Measurements from ENCODE around the gene MYOM3. TPM values are rescaled to one million over a fixed set of nuclear protein-coding genes. Genes with fewer than 3 reads are reported as not detected.

MYOM3 gene
- total and polyA plus RNA-seq, 2 of the 4 experiments (the other 2 are of a cell fraction): 0.03 TPM; not detected in 1

DNA sequence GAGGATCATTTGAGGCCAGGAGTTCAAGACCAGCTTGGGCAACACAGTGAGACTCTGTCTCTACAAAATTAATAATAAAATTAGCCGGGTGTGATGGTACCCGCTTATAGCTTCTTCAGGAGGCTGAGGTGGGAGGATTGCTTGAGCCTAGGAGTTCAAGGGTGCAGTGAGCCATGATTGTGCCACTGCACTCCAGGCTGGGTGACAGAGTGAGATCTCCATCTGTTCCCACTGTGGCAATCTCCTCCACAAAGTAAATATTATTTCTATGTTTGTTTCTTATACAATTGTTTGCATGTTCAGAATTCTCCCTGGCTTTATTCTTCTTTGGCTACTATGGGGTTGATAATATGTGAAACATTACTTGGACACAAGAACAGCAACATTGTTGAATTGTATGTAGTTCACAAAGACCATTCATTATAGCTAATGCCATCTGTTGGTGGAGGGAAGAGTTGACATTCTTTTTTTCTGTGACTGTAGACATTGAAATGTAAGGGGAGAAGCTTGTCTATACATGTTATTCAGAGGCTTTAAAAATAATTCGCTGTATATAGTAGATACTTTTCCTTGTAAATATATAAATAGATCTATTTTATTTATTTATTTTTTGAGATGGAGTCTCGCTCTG is 84.0 kb downstream of the MYOM3 start:
- no peak overlapping the region for H4K91ac ChIP-seq (ENCODE audit: insufficient read depth, low read depth, low read length)
- H2AK9ac ChIP-seq (replicated peaks; ENCODE audit: low read depth, low read length, poor library complexity): no peak overlapping the region
- no peak overlapping the region for H3K4me3 ChIP-seq (ENCODE audit: insufficient read depth, low read depth, low read length)
- CTCF ChIA-PET: interaction anchor here (0.7 to 1.4 kb wide), 6 partner anchors 9 to 76 kb away, joined by 3 to 6 read pairs (median 4); no protein-coding TSS in a partner anchor
- WGBS, 2 experiments (ENCODE audit: extremely low coverage in 2 of 2, insufficient read length in 1 of 2): no CpG with 5 or more reads among the region's 4 CpGs
- intact Hi-C loops (cut with micrococcal nuclease) (loop anchor here (1.0 to 5.0 kb wide), 3 partner anchors 48 to 221 kb away; partner anchors contain the start of gene SRSF10), in situ Hi-C loops (cut with MboI; ENCODE audit: low sequenced_read_pairs) (no loop called here), dilution Hi-C loops (cut with HindIII; ENCODE audit: low sequenced_read_pairs, unreplicated experiment) (no loop called here)
- peak; percentile 90 for ATAC-seq (ENCODE audit: low read depth)
- H3K23ac ChIP-seq (ENCODE audit: low read depth, low read length): no peak overlapping the region
- H3K4ac ChIP-seq (ENCODE audit: low read depth, low read length): no peak overlapping the region
- H3K27me3 ChIP-seq (ENCODE audit: control insufficient read depth, insufficient read depth, low read length): no peaks in the 10 kb centered on the region
- TF ChIP-seq NFE2L2 (IDR thresholded peaks at IDR 0.05; ENCODE audit: low read depth, low read length): no peak
- TF ChIP-seq BHLHE40 (IDR thresholded peaks at IDR 0.05; ENCODE audit: low read depth, low read length): no peak
- TF ChIP-seq, protein P1, sequence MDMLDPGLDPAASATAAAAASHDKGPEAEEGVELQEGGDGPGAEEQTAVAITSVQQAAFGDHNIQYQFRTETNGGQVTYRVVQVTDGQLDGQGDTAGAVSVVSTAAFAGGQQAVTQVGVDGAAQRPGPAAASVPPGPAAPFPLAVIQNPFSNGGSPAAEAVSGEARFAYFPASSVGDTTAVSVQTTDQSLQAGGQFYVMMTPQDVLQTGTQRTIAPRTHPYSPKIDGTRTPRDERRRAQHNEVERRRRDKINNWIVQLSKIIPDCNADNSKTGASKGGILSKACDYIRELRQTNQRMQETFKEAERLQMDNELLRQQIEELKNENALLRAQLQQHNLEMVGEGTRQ (IDR thresholded peaks at IDR 0.05; ENCODE audit: low read depth, low read length): no peak
- TF ChIP-seq POLR2A (IDR thresholded peaks at IDR 0.05; ENCODE audit: low read depth, low read length): no peak
- TF ChIP-seq, protein P2, sequence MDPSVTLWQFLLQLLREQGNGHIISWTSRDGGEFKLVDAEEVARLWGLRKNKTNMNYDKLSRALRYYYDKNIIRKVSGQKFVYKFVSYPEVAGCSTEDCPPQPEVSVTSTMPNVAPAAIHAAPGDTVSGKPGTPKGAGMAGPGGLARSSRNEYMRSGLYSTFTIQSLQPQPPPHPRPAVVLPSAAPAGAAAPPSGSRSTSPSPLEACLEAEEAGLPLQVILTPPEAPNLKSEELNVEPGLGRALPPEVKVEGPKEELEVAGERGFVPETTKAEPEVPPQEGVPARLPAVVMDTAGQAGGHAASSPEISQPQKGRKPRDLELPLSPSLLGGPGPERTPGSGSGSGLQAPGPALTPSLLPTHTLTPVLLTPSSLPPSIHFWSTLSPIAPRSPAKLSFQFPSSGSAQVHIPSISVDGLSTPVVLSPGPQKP (IDR thresholded peaks at IDR 0.05; ENCODE audit: borderline replicate concordance, low read depth, low read length): no peak
- no peak for TF ChIP-seq MAFK (IDR thresholded peaks at IDR 0.05; ENCODE audit: low read depth, low read length)
- TF ChIP-seq CHD1 (IDR thresholded peaks at IDR 0.05; ENCODE audit: low read depth, low read length): no peak
- TF ChIP-seq RFX5 (IDR thresholded peaks at IDR 0.05; ENCODE audit: low read depth, low read length): no peak
- TF ChIP-seq, protein P3, sequence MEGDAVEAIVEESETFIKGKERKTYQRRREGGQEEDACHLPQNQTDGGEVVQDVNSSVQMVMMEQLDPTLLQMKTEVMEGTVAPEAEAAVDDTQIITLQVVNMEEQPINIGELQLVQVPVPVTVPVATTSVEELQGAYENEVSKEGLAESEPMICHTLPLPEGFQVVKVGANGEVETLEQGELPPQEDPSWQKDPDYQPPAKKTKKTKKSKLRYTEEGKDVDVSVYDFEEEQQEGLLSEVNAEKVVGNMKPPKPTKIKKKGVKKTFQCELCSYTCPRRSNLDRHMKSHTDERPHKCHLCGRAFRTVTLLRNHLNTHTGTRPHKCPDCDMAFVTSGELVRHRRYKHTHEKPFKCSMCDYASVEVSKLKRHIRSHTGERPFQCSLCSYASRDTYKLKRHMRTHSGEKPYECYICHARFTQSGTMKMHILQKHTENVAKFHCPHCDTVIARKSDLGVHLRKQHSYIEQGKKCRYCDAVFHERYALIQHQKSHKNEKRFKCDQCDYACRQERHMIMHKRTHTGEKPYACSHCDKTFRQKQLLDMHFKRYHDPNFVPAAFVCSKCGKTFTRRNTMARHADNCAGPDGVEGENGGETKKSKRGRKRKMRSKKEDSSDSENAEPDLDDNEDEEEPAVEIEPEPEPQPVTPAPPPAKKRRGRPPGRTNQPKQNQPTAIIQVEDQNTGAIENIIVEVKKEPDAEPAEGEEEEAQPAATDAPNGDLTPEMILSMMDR (conservative IDR thresholded peaks at IDR 0.05; ENCODE audit: low read depth, low read length): peak; percentile 70
- TF ChIP-seq MAZ (IDR thresholded peaks at IDR 0.05; ENCODE audit: borderline replicate concordance, low read depth, low read length): no peak
- TF ChIP-seq MXI1 (IDR thresholded peaks at IDR 0.05; ENCODE audit: borderline replicate concordance, low read depth, low read length): no peak
- peak; percentile 76 for TF ChIP-seq SMC3 (IDR thresholded peaks at IDR 0.05; ENCODE audit: low read depth, low read length)
- TF ChIP-seq RCOR1 (IDR thresholded peaks at IDR 0.05; ENCODE audit: insufficient replicate concordance, low read length): no peak
- TF ChIP-seq RAD21 (IDR thresholded peaks at IDR 0.05; ENCODE audit: low read length): peak; percentile 73
- TF ChIP-seq FOS (IDR thresholded peaks at IDR 0.05; ENCODE audit: low read depth, low read length): no peak
- no peak for TF ChIP-seq CEBPB (IDR thresholded peaks at IDR 0.05; ENCODE audit: low read depth, low read length)
- POLR2A ChIA-PET (ENCODE audit: unreplicated experiment): interaction anchor here (0.7 to 0.8 kb wide), 2 partner anchors 62 to 64 kb away, joined by 3 read pairs; no protein-coding TSS in a partner anchor
- H3K9me3 ChIP-seq (ENCODE audit: control insufficient read depth, insufficient read depth, low read length): no peaks in the 10 kb centered on the region
- H3K4me2 ChIP-seq (ENCODE audit: low read depth, low read length): no peak overlapping the region
- no peak overlapping the region for H3K56ac ChIP-seq (ENCODE audit: extremely low read depth, insufficient read depth, low read length)
- H3K14ac ChIP-seq (replicated peaks; ENCODE audit: low read depth, low read length): no peak overlapping the region
- H2AFZ ChIP-seq (replicated peaks; ENCODE audit: low read length, poor library complexity): no peak overlapping the region
- no peak overlapping the region for H2BK5ac ChIP-seq (ENCODE audit: low read depth, low read length, poor library complexity, severe bottlenecking)
- H3K9ac ChIP-seq (ENCODE audit: low read depth, low read length): no peak overlapping the region
- BruUV-seq (replicated peaks): no TSS peak
- no peak overlapping the region for H3K27ac ChIP-seq (ENCODE audit: insufficient read depth, low read length)
- no peaks in the 10 kb centered on the region; the same call in 1 of the 2 replicates for H3K4me1 ChIP-seq (ENCODE audit: control insufficient read depth, insufficient read depth, low read length)
- no peak overlapping the region for H4K8ac ChIP-seq (ENCODE audit: low read depth in 2 of 2, low read length in 2 of 2)
- H3K9me1 ChIP-seq (ENCODE audit: insufficient read depth, low read length): peaks cover 3% of the 10 kb centered on the region; the same call in 1 of the 2 replicates
- no peak overlapping the region for H2AK5ac ChIP-seq (ENCODE audit: low read depth, low read length)
- H2BK20ac ChIP-seq (ENCODE audit: low read depth, low read length): no peak overlapping the region
- DNase-seq: peak; percentile 73
- no peak overlapping the region for H2BK15ac ChIP-seq (ENCODE audit: low read depth, low read length)
- no peaks in the 10 kb centered on the region for H3K79me1 ChIP-seq (ENCODE audit: low read depth in 1 of 2, low read length in 2 of 2)
- no peak overlapping the region for H3K18ac ChIP-seq (ENCODE audit: low read depth, low read length)
- H4K5ac ChIP-seq (ENCODE audit: low read depth, low read length): no peak overlapping the region
- no peaks in the 10 kb centered on the region for H4K20me1 ChIP-seq (ENCODE audit: insufficient read depth, low read length)
- H2BK120ac ChIP-seq (ENCODE audit: low read depth, low read length): no peak overlapping the region
- H3K36me3 ChIP-seq (ENCODE audit: control insufficient read depth, insufficient read depth, low read length): no peaks in the 10 kb centered on the region
